Adrenal gland (tissue), 5 donors: ENCODE measurements around the gene CNNM4.

Experiments
- POLR2A ChIP-seq, 2 donors: fragments of 450-650 bp; IDR thresholded peaks; one replicate each; pipeline ENCODE4 v1.6.1; 2017; ENCODE audit warnings: antibody characterized with exemption in 2 of 2, mild to moderate bottlenecking in 2 of 2, moderate library complexity in 1 of 2
- TF ChIP-seq, protein P1 (sequence below), 6 experiments: fragments of 450-650 bp in 4 of 6; fragments of 200-600 bp in 2 of 6; sonication (generic) in 1 of 6; IDR thresholded peaks; 1 replicate in 5 of 6; 2 replicates in 1 of 6; pipeline versions ENCODE4 v1.5.1 to v1.8.0; 2016 to 2021; ENCODE audit warnings: antibody characterized with exemption in 6 of 6, mild to moderate bottlenecking in 2 of 6, moderate library complexity in 1 of 6
- donor health status: DM: no; HTN: no; CAD: no.

DNA sequence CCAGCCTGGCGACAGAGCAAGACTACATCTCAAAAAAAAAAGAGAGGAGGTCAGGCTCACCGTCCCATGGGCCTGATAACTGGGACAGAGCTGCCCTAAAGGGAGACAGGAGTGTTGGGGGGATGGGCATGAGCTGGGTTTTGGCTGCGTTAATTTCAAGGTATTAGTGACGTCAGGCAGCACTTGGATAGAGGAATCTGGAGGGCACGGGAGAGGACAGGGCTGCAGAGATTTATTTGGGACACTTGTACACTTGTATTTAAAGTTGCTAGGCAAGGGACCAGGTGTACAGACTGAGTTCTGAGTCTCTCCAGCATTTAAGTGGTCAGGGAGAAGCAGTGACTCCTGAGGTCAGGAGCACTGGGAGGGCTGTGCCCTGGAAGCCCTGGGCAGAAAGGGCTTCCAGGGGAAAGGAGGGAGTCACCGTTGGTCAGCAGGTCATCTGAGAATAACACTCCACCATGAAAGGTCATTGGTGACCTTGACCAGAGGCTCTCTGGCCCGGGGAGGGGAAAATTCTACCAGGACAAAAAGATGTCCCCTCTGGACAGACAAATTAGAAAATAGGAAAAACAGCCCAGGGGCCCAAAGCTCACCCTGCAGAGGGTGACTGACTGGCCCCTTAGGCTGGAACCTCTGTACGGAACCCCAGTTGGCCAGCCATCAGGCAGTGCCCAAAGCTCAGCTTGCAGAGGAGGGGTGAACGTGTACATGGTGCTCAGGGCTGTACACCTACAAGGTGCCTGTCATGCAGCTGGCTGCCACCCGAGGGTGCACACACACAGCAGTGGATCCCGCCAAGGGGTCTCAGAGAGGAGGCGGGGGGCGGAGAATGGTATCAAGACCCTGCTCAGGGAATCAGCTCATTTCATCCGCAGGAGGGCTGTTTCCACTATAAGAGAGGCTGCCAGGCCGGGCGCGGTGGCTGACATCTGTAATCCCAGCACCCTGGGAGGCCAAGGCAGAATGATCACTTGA, 32.4 kb downstream of the CNNM4 start:
- TF ChIP-seq, protein P1, sequence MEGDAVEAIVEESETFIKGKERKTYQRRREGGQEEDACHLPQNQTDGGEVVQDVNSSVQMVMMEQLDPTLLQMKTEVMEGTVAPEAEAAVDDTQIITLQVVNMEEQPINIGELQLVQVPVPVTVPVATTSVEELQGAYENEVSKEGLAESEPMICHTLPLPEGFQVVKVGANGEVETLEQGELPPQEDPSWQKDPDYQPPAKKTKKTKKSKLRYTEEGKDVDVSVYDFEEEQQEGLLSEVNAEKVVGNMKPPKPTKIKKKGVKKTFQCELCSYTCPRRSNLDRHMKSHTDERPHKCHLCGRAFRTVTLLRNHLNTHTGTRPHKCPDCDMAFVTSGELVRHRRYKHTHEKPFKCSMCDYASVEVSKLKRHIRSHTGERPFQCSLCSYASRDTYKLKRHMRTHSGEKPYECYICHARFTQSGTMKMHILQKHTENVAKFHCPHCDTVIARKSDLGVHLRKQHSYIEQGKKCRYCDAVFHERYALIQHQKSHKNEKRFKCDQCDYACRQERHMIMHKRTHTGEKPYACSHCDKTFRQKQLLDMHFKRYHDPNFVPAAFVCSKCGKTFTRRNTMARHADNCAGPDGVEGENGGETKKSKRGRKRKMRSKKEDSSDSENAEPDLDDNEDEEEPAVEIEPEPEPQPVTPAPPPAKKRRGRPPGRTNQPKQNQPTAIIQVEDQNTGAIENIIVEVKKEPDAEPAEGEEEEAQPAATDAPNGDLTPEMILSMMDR (IDR thresholded peaks at IDR 0.05): no peak
- TF ChIP-seq POLR2A (IDR thresholded peaks at IDR 0.05): no peak
